ENCODE measurements around the gene RNF17.

Gene RNF17

DNA sequence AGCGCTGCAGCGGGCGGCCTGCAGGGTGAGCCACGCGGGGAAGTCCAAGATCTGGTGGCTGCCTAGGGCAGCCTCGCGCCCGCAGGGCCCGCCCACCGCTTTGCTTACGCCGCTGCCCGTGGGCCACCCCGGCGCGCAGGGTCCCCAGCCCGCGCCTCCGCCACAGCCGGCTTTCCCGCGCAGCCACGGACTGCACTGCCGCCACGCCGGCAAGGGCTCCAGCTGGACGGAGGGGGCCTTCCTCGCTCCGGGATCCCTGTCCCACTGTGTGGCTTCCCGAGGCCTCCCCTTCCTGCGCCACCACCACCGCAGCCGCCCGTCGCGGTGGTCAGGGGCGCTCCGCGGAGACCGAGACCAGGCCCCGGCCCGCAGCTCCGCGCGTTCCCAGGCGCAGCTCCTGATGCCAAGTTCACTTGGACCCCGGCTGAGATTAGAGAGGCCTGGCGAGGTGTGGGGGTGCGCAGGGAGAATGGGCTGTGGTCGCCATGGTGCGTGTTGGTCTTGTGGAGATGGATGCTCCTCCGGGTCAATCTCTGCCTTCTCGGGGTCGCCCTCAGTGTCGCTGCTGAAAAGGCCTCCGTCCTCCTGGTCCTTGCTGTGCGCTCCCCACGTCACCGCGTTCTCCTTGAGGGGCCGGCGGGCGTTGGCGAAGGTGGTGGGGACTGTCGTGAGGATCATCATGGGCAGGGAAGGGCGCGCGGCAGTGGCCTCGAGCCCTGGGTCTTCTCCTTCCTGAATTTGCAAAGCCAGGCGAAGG, 17.9 kb upstream of the RNF17 start:
- H3K27me3 ChIP-seq (replicated peaks; ENCODE audit: control insufficient read depth, insufficient read depth, low read length): peaks cover 58% of the 10 kb centered on the region
- no peaks in the 10 kb centered on the region for H3K36me3 ChIP-seq (ENCODE audit: control insufficient read depth, insufficient read depth, low read length, severe bottlenecking)
- no peak for DNase-seq (ENCODE audit: low read depth)
- H3K4me1 ChIP-seq (ENCODE audit: control insufficient read depth, insufficient read depth, low read length): no peaks in the 10 kb centered on the region
- H3K4me3 ChIP-seq (ENCODE audit: low read length): peak overlapping the region; percentile 71
- H3K9me3 ChIP-seq (ENCODE audit: control insufficient read depth, low read length): no peaks in the 10 kb centered on the region
- H3K9ac ChIP-seq (ENCODE audit: low read length): no peak overlapping the region

DNA sequence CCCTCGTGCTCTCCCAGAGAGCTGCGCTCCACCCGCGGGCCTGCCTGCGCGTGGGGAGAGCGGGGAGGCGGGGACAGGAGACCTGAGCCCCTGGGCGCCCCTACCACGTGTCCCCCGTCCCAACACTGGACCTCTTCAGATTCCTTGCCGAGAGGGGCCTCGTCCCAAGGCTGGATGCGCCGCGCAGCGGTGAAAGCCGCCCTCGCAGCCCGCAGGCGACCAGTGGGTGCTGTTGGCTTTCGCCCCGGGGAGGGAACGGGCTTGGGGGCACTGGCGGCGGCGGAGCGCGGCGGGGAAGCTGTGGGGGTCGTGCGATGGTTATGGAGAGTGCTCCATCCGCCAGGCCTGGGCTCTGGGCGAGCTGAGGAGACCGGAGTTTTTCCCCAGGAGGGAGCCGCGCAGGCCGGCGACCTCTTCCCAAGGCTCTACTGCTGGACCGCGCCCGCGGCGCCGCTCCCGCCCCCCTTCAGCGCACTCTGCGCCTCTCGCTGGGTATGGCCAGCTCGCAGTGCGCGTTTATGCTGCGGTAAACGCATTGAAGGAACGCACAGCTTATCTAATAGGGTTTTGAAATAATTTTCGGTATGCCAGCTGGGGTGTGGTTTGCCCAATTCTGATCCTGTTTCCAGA, 17.2 kb upstream of the RNF17 start:
- no peaks in the 10 kb centered on the region for H3K4me1 ChIP-seq (ENCODE audit: control insufficient read depth, insufficient read depth, low read length)
- peak; percentile 29 for DNase-seq (ENCODE audit: low read depth)

GRCh38 chr13:24747248-24748060, 16.5 kb upstream of the RNF17 start:
- Histone ChIP-seq H3K36me3 (ENCODE audit: control insufficient read depth, insufficient read depth, low read length, severe bottlenecking) (no peaks in the 10 kb centered on the region), H3K27me3 (replicated peaks; ENCODE audit: control insufficient read depth, insufficient read depth, low read length) (peaks cover 59% of the 10 kb centered on the region), H3K9ac (ENCODE audit: low read length) (no peak overlapping the region), H3K4me1 (ENCODE audit: control insufficient read depth, insufficient read depth, low read length) (no peaks in the 10 kb centered on the region), H3K9me3 (ENCODE audit: control insufficient read depth, low read length) (no peaks in the 10 kb centered on the region), H3K4me3 (ENCODE audit: low read length) (peak overlapping the region; percentile 71)
- DNase-seq (ENCODE audit: low read depth): peak; percentile 46

More for the DNA sequence above, 17.2 kb upstream of the RNF17 start:
- Histone ChIP-seq H3K27me3 (replicated peaks; ENCODE audit: control insufficient read depth, insufficient read depth, low read length) (peaks cover 57% of the 10 kb centered on the region), H3K9ac (ENCODE audit: low read length) (no peak overlapping the region), H3K9me3 (ENCODE audit: control insufficient read depth, low read length) (no peaks in the 10 kb centered on the region), H3K36me3 (ENCODE audit: control insufficient read depth, insufficient read depth, low read length, severe bottlenecking) (no peaks in the 10 kb centered on the region), H3K4me3 (ENCODE audit: low read length) (peak overlapping the region; percentile 71)

DNA sequence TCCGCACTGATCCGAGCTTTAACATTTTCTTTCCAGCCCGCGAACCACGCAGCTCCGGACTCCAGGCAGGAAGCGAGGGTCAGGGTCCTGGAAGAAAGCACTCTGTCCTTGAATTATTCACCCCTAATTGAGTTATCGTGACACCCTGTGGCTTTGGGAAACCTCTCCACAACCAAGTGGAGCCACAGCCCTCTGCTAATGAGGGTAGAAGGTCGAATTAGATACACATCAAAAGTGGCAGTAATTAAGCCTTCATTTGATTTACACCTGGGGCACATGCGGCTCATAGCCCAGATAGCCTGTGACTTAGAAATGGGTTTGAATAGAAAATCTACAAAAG, 15.9 kb upstream of the RNF17 start:
- Histone ChIP-seq H3K9ac (ENCODE audit: low read length) (no peak overlapping the region), H3K9me3 (ENCODE audit: control insufficient read depth, low read length) (no peaks in the 10 kb centered on the region), H3K4me1 (ENCODE audit: control insufficient read depth, insufficient read depth, low read length) (no peaks in the 10 kb centered on the region), H3K36me3 (ENCODE audit: control insufficient read depth, insufficient read depth, low read length, severe bottlenecking) (no peaks in the 10 kb centered on the region), H3K4me3 (ENCODE audit: low read length) (no peak overlapping the region), H3K27me3 (replicated peaks; ENCODE audit: control insufficient read depth, insufficient read depth, low read length) (peaks cover 58% of the 10 kb centered on the region)
- DNase-seq (ENCODE audit: low read depth): no peak

DNA sequence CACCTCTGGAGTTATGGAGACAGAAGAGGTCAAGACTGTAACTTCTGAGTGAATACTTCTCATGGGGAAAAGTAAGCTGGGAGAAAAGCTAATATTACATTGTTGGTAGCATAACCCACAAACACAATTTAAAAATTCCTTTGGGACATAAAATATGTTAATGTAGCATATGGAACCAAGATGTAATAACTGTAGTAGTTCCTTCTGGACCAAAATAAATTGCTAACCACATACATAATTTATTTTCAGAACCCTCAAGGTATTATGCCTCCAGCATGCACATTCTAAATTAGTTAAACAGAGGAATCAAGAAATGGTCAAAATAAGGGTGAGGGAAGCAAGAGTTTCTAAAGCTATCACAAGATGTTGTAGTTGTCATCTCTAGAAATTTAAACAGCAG, 4.8 kb upstream of the RNF17 start:
- Histone ChIP-seq H3K9ac (ENCODE audit: low read length) (no peak overlapping the region), H3K4me3 (ENCODE audit: low read length) (no peak overlapping the region), H3K36me3 (ENCODE audit: control insufficient read depth, insufficient read depth, low read length, severe bottlenecking) (no peaks in the 10 kb centered on the region), H3K9me3 (ENCODE audit: control insufficient read depth, low read length) (no peaks in the 10 kb centered on the region), H3K4me1 (ENCODE audit: control insufficient read depth, insufficient read depth, low read length) (no peaks in the 10 kb centered on the region), H3K27me3 (replicated peaks; ENCODE audit: control insufficient read depth, insufficient read depth, low read length) (peaks cover 11% of the 10 kb centered on the region)
- DNase-seq (ENCODE audit: low read depth): no peak

DNA sequence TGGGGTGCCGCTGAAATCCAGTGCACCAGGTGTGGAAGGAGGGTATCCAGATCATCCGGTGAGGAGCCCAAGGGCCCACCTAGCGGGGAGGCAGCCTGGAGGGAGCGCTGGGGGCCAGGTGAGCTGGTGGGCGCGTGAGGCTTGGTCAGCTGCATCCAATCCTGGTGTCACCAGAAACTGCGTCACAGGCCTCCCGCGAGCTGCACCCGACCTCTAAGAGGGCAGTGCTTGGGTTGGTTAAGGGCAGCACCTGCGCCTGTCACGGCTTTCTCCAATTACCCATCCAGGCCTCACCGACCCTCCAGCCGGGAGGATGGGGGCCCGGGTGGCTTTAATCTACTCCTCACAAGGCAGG, 284 bp downstream of the RNF17 start:
- no peaks in the 10 kb centered on the region for H3K9me3 ChIP-seq (ENCODE audit: control insufficient read depth, low read length)
- DNase-seq (ENCODE audit: low read depth): no peak
- H3K4me3 ChIP-seq (ENCODE audit: low read length): no peak overlapping the region
- H3K27me3 ChIP-seq (replicated peaks; ENCODE audit: control insufficient read depth, insufficient read depth, low read length): no peaks in the 10 kb centered on the region
- H3K9ac ChIP-seq (ENCODE audit: low read length): no peak overlapping the region
- no peaks in the 10 kb centered on the region for H3K4me1 ChIP-seq (ENCODE audit: control insufficient read depth, insufficient read depth, low read length)
- no peaks in the 10 kb centered on the region for H3K36me3 ChIP-seq (ENCODE audit: control insufficient read depth, insufficient read depth, low read length, severe bottlenecking)

GRCh38 chr13:24777171-24777570, 13.2 kb downstream of the RNF17 start:
- peaks cover 3% of the 10 kb centered on the region for H3K9me3 ChIP-seq (ENCODE audit: control insufficient read depth, low read length)
- peaks cover 2% of the 10 kb centered on the region for H3K27me3 ChIP-seq (replicated peaks; ENCODE audit: control insufficient read depth, insufficient read depth, low read length)
- no peaks in the 10 kb centered on the region for H3K4me1 ChIP-seq (ENCODE audit: control insufficient read depth, insufficient read depth, low read length)
- peak; percentile 5 for DNase-seq (ENCODE audit: low read depth)
- H3K36me3 ChIP-seq (ENCODE audit: control insufficient read depth, insufficient read depth, low read length, severe bottlenecking): no peaks in the 10 kb centered on the region
- H3K4me3 ChIP-seq (ENCODE audit: low read length): no peak overlapping the region
- no peak overlapping the region for H3K9ac ChIP-seq (ENCODE audit: low read length)

- H3K4me3 ChIP-seq (ENCODE audit: low read length): no peak overlapping the region
- no peaks in the 10 kb centered on the region for H3K36me3 ChIP-seq (ENCODE audit: control insufficient read depth, insufficient read depth, low read length, severe bottlenecking)
- peaks cover 16% of the 10 kb centered on the region for H3K9me3 ChIP-seq (ENCODE audit: control insufficient read depth, low read length)
- no peak overlapping the region for H3K9ac ChIP-seq (ENCODE audit: low read length)
- H3K4me1 ChIP-seq (ENCODE audit: control insufficient read depth, insufficient read depth, low read length): no peaks in the 10 kb centered on the region
- no peak for DNase-seq (ENCODE audit: low read depth)
- H3K27me3 ChIP-seq (replicated peaks; ENCODE audit: control insufficient read depth, insufficient read depth, low read length): peaks cover 4% of the 10 kb centered on the region
These were observed 20.4 kb downstream of the RNF17 start for GRCh38 chr13:24784319-24784718.

- Histone ChIP-seq H3K9me3 (ENCODE audit: control insufficient read depth, low read length) (peaks cover 8% of the 10 kb centered on the region), H3K4me3 (ENCODE audit: low read length) (no peak overlapping the region), H3K9ac (ENCODE audit: low read length) (no peak overlapping the region), H3K4me1 (ENCODE audit: control insufficient read depth, insufficient read depth, low read length) (no peaks in the 10 kb centered on the region), H3K27me3 (replicated peaks; ENCODE audit: control insufficient read depth, insufficient read depth, low read length) (peaks cover 27% of the 10 kb centered on the region), H3K36me3 (ENCODE audit: control insufficient read depth, insufficient read depth, low read length, severe bottlenecking) (no peaks in the 10 kb centered on the region)
- DNase-seq (ENCODE audit: low read depth): no peak
These were observed 24.6 kb downstream of the RNF17 start for GRCh38 chr13:24788538-24788937.

GRCh38 chr13:24802074-24802473, 38.1 kb downstream of the RNF17 start:
- no peak overlapping the region for H3K4me3 ChIP-seq (ENCODE audit: low read length)
- H3K9me3 ChIP-seq (ENCODE audit: control insufficient read depth, low read length): no peaks in the 10 kb centered on the region
- no peaks in the 10 kb centered on the region for H3K4me1 ChIP-seq (ENCODE audit: control insufficient read depth, insufficient read depth, low read length)
- no peaks in the 10 kb centered on the region for H3K36me3 ChIP-seq (ENCODE audit: control insufficient read depth, insufficient read depth, low read length, severe bottlenecking)
- H3K27me3 ChIP-seq (replicated peaks; ENCODE audit: control insufficient read depth, insufficient read depth, low read length): peaks cover 5% of the 10 kb centered on the region
- no peak overlapping the region for H3K9ac ChIP-seq (ENCODE audit: low read length)
- DNase-seq (ENCODE audit: low read depth): no peak

DNA sequence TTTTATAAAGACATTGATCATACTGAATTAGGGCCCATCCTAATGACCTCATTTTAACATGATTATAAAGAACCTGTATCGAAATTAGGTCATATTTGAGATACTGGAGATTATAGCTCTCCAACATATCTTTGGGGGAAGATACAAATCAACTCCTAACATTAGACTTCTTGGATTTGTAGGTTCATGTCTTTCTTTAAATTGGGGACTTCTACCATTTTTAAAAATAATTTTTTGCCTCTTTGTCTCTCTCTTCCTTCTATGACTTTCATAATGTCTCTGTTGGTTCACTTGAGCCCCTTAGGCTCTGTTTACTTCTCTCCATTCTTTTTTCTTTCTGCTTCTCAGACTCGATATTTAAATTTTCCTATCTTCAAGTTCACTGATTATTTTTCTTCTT, 57.2 kb downstream of the RNF17 start:
- Histone ChIP-seq H3K9me3 (ENCODE audit: control insufficient read depth, low read length) (peaks cover 22% of the 10 kb centered on the region), H3K36me3 (ENCODE audit: control insufficient read depth, insufficient read depth, low read length, severe bottlenecking) (no peaks in the 10 kb centered on the region), H3K4me1 (ENCODE audit: control insufficient read depth, insufficient read depth, low read length) (no peaks in the 10 kb centered on the region), H3K9ac (ENCODE audit: low read length) (no peak overlapping the region), H3K27me3 (replicated peaks; ENCODE audit: control insufficient read depth, insufficient read depth, low read length) (no peaks in the 10 kb centered on the region), H3K4me3 (ENCODE audit: low read length) (no peak overlapping the region)
- DNase-seq (ENCODE audit: low read depth): no peak

All from adipocyte (in vitro differentiated cells).